ENCODE measurements around the gene FBXL2.

Gene FBXL2

DNA sequence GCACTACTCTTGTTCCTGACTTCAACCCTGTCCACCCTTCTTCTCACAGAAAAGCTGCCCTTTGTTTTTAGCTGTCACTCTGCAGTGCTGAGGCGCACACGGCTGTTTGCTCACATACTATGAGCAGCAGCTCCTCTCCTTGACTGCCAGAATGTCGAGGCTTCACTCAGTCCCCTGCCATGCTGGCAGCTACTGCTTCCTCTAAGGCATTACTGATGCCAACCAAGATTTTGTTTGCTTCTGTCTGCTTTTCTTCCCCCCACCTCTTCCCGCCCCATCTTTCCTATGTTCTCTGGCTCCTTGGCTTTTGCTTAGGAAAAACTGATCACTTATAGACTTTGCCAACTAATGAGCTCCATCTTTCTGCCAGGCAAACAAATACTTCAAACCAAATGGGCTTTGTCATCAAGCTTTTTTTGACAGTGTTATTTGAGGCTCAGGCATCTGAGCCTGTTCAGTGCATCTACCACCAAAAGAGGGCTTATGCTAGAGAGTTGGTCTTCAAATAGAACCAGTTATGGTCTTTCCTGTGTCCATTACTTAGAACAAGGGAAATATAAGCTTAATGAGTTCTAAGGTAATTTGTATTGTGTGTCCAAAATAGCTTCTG is 81.0 kb downstream of the FBXL2 start:
- H3K4me3 ChIP-seq (ENCODE audit: low read length), result no peak overlapping the region
- H3K36me3 ChIP-seq (ENCODE audit: control insufficient read depth, insufficient read depth, low read length), result no peaks in the 10 kb centered on the region
- WGBS (ENCODE audit: insufficient coverage, insufficient read length), result no CpG with 5 or more reads among the region's 4 CpGs
- no peaks in the 10 kb centered on the region for H3K27me3 ChIP-seq (ENCODE audit: control insufficient read depth, insufficient read depth, low read length)
- DNase-seq (ENCODE audit: low read depth, low spot score), result no peak
- H3K4me1 ChIP-seq (ENCODE audit: control insufficient read depth, insufficient read depth, low read length), result no peaks in the 10 kb centered on the region
- H3K9me3 ChIP-seq (ENCODE audit: control insufficient read depth, insufficient read depth, low read length), result no peaks in the 10 kb centered on the region
- no peak overlapping the region for H3K27ac ChIP-seq (ENCODE audit: low read length)

GRCh38 chr3:33360136-33360825 is 83.0 kb downstream of the FBXL2 start:
- no peaks in the 10 kb centered on the region for H3K4me1 ChIP-seq (ENCODE audit: control insufficient read depth, insufficient read depth, low read length)
- H3K36me3 ChIP-seq (ENCODE audit: control insufficient read depth, insufficient read depth, low read length), result no peaks in the 10 kb centered on the region
- no peaks in the 10 kb centered on the region for H3K27me3 ChIP-seq (ENCODE audit: control insufficient read depth, insufficient read depth, low read length)
- DNase-seq (ENCODE audit: low read depth, low spot score), result no peak
- no peak overlapping the region for H3K27ac ChIP-seq (ENCODE audit: low read length)
- H3K4me3 ChIP-seq (ENCODE audit: low read length), result no peak overlapping the region
- WGBS (ENCODE audit: insufficient coverage, insufficient read length), result no CpG with 5 or more reads among the region's 1 CpG
- H3K9me3 ChIP-seq (ENCODE audit: control insufficient read depth, insufficient read depth, low read length), result no peaks in the 10 kb centered on the region

GRCh38 chr3:33363113-33363800 is 86.0 kb downstream of the FBXL2 start:
- Histone ChIP-seq H3K27ac (ENCODE audit: low read length) (no peak overlapping the region), H3K9me3 (ENCODE audit: control insufficient read depth, insufficient read depth, low read length) (no peaks in the 10 kb centered on the region), H3K27me3 (ENCODE audit: control insufficient read depth, insufficient read depth, low read length) (no peaks in the 10 kb centered on the region), H3K36me3 (ENCODE audit: control insufficient read depth, insufficient read depth, low read length) (no peaks in the 10 kb centered on the region), H3K4me1 (ENCODE audit: control insufficient read depth, insufficient read depth, low read length) (no peaks in the 10 kb centered on the region), H3K4me3 (ENCODE audit: low read length) (no peak overlapping the region)
- no peak for DNase-seq (ENCODE audit: low read depth, low spot score)
- no CpG with 5 or more reads among the region's 3 CpGs for WGBS (ENCODE audit: insufficient coverage, insufficient read length)

DNA sequence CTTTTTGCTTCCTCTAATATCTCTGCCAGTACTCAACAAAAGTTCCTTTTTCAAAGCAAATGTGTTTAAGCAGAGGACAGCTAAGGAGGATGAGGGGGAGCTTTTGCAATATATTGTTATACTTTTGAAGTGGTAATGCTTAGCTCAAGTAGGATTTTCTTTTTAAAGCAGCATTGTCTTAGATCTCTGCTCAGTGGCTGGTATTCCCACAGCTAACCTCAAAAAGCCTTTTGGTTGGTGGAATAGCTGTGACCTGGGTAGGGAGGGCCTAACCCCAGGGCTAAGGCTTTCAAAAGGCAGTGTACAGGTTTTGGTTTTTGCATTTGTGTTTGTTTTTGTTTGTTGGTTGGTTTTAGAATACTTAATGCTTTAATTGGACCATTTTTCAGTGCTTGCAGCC is 86.8 kb downstream of the FBXL2 start:
- no peak overlapping the region for H3K4me3 ChIP-seq (ENCODE audit: low read length)
- DNase-seq (ENCODE audit: low read depth, low spot score), result no peak
- H3K27ac ChIP-seq (ENCODE audit: low read length), result no peak overlapping the region
- no peaks in the 10 kb centered on the region for H3K9me3 ChIP-seq (ENCODE audit: control insufficient read depth, insufficient read depth, low read length)
- H3K36me3 ChIP-seq (ENCODE audit: control insufficient read depth, insufficient read depth, low read length), result no peaks in the 10 kb centered on the region
- H3K4me1 ChIP-seq (ENCODE audit: control insufficient read depth, insufficient read depth, low read length), result no peaks in the 10 kb centered on the region
- H3K27me3 ChIP-seq (ENCODE audit: control insufficient read depth, insufficient read depth, low read length), result no peaks in the 10 kb centered on the region

GRCh38 chr3:33364531-33365128 is 87.4 kb downstream of the FBXL2 start:
- H3K27me3 ChIP-seq (ENCODE audit: control insufficient read depth, insufficient read depth, low read length), result no peaks in the 10 kb centered on the region
- no peak for DNase-seq (ENCODE audit: low read depth, low spot score)
- no peak overlapping the region for H3K27ac ChIP-seq (ENCODE audit: low read length)
- WGBS (ENCODE audit: insufficient coverage, insufficient read length), result no CpG with 5 or more reads among the region's 10 CpGs
- no peaks in the 10 kb centered on the region for H3K36me3 ChIP-seq (ENCODE audit: control insufficient read depth, insufficient read depth, low read length)
- no peak overlapping the region for H3K4me3 ChIP-seq (ENCODE audit: low read length)
- no peaks in the 10 kb centered on the region for H3K9me3 ChIP-seq (ENCODE audit: control insufficient read depth, insufficient read depth, low read length)
- no peaks in the 10 kb centered on the region for H3K4me1 ChIP-seq (ENCODE audit: control insufficient read depth, insufficient read depth, low read length)

GRCh38 chr3:33372218-33373081 is 95.2 kb downstream of the FBXL2 start:
- DNase-seq (ENCODE audit: low read depth, low spot score), result no peak
- H3K27ac ChIP-seq (ENCODE audit: low read length), result no peak overlapping the region
- WGBS (ENCODE audit: insufficient coverage, insufficient read length), result no CpG with 5 or more reads among the region's 14 CpGs

GRCh38 chr3:33373082-33373437 is 95.8 kb downstream of the FBXL2 start:
- no peak overlapping the region for H3K27ac ChIP-seq (ENCODE audit: low read length)
- WGBS (ENCODE audit: insufficient coverage, insufficient read length), result no CpG with 5 or more reads among the region's 6 CpGs
- H3K4me1 ChIP-seq (ENCODE audit: control insufficient read depth, insufficient read depth, low read length), result peaks cover 5% of the 10 kb centered on the region
- no peaks in the 10 kb centered on the region for H3K27me3 ChIP-seq (ENCODE audit: control insufficient read depth, insufficient read depth, low read length)
- no peaks in the 10 kb centered on the region for H3K9me3 ChIP-seq (ENCODE audit: control insufficient read depth, insufficient read depth, low read length)
- no peak overlapping the region for H3K4me3 ChIP-seq (ENCODE audit: low read length)
- DNase-seq (ENCODE audit: low read depth, low spot score), result no peak
- no peaks in the 10 kb centered on the region for H3K36me3 ChIP-seq (ENCODE audit: control insufficient read depth, insufficient read depth, low read length)

More at GRCh38 chr3:33372218-33373081, 95.2 kb downstream of the FBXL2 start:
- H3K27me3 ChIP-seq (ENCODE audit: control insufficient read depth, insufficient read depth, low read length), result no peaks in the 10 kb centered on the region
- peaks cover 1% of the 10 kb centered on the region; the same call in 1 of the 2 replicates for H3K4me1 ChIP-seq (ENCODE audit: control insufficient read depth, insufficient read depth, low read length)
- no peaks in the 10 kb centered on the region for H3K9me3 ChIP-seq (ENCODE audit: control insufficient read depth, insufficient read depth, low read length)
- H3K36me3 ChIP-seq (ENCODE audit: control insufficient read depth, insufficient read depth, low read length), result no peaks in the 10 kb centered on the region
- no peak overlapping the region for H3K4me3 ChIP-seq (ENCODE audit: low read length)

DNA sequence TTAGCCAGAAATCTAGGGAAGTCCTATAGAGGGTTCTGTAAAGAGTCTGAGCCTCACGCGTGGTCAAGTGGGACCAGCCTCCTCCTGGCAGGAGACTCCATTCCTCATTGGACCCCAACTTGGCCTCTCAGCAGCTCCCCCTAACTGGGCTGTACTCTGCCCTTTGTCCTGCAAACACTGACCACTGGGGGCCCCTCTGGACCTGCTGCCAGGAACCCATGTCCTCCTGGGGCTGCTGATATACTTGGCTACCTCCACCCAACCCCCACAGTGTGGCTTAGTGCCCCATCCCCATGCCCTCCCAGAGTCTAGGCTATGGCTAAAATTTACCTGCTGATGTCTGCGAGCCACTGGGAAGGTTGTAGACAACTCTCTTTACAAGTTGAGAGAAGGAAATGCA is 100.2 kb downstream of the FBXL2 start:
- Histone ChIP-seq H3K27me3 (ENCODE audit: control insufficient read depth, insufficient read depth, low read length) (no peaks in the 10 kb centered on the region), H3K4me1 (ENCODE audit: control insufficient read depth, insufficient read depth, low read length) (peaks cover 5% of the 10 kb centered on the region), H3K4me3 (ENCODE audit: low read length) (no peak overlapping the region), H3K9me3 (ENCODE audit: control insufficient read depth, insufficient read depth, low read length) (no peaks in the 10 kb centered on the region), H3K36me3 (ENCODE audit: control insufficient read depth, insufficient read depth, low read length) (no peaks in the 10 kb centered on the region), H3K27ac (ENCODE audit: low read length) (no peak overlapping the region)
- no peak for DNase-seq (ENCODE audit: low read depth, low spot score)
- WGBS (ENCODE audit: insufficient coverage, insufficient read length), result no CpG with 5 or more reads among the region's 3 CpGs

DNA sequence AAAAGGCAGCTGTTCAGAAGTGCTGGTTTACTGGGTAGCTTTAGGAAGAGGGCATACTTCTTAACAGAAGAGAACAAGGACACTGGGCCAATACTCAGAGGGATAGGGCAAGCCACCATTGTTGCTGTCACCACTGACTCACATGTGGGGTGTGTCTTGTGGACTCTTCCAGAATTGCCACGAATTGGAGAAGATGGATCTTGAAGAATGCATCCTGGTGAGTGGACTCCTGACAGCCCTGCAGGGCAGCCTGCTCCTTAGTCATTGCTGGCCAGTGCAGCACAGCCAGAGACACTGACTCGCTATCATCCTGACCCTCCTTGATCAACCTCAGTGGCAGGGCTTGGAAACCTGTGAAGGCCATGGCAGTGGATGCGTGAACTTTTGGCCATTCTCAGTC is 100.7 kb downstream of the FBXL2 start:
- H3K27ac ChIP-seq (ENCODE audit: low read length), result no peak overlapping the region
- no peak for DNase-seq (ENCODE audit: low read depth, low spot score)
- WGBS (ENCODE audit: insufficient coverage, insufficient read length), result no CpG with 5 or more reads among the region's 3 CpGs

GRCh38 chr3:33380653-33381052 is 103.4 kb downstream of the FBXL2 start:
- H3K4me1 ChIP-seq (ENCODE audit: control insufficient read depth, insufficient read depth, low read length), result peaks cover 5% of the 10 kb centered on the region
- no peaks in the 10 kb centered on the region for H3K9me3 ChIP-seq (ENCODE audit: control insufficient read depth, insufficient read depth, low read length)
- peaks cover 3% of the 10 kb centered on the region; the same call in 1 of the 2 replicates for H3K36me3 ChIP-seq (ENCODE audit: control insufficient read depth, insufficient read depth, low read length)
- WGBS (ENCODE audit: insufficient coverage, insufficient read length), result no CpG with 5 or more reads among the region's 3 CpGs
- no peak overlapping the region for H3K4me3 ChIP-seq (ENCODE audit: low read length)
- no peak for DNase-seq (ENCODE audit: low read depth, low spot score)
- no peak overlapping the region for H3K27ac ChIP-seq (ENCODE audit: low read length)
- H3K27me3 ChIP-seq (ENCODE audit: control insufficient read depth, insufficient read depth, low read length), result no peaks in the 10 kb centered on the region

More for the DNA sequence above, 100.7 kb downstream of the FBXL2 start:
- Histone ChIP-seq H3K4me1 (ENCODE audit: control insufficient read depth, insufficient read depth, low read length) (peaks cover 5% of the 10 kb centered on the region), H3K36me3 (ENCODE audit: control insufficient read depth, insufficient read depth, low read length) (no peaks in the 10 kb centered on the region), H3K4me3 (ENCODE audit: low read length) (no peak overlapping the region), H3K27me3 (ENCODE audit: control insufficient read depth, insufficient read depth, low read length) (no peaks in the 10 kb centered on the region), H3K9me3 (ENCODE audit: control insufficient read depth, insufficient read depth, low read length) (no peaks in the 10 kb centered on the region)

Data from iPS DF 6.9 (cell line).